ENCODE results near the gene ELOVL6.
"Not testable (repeated sequence)": the region's sequence is repeated elsewhere in the genome, so short reads cannot be mapped to it uniquely, and the experiment has no call there.

The ELOVL6 gene

GRCh38 chr4:110124711-110125110 is 73.7 kb downstream of the ELOVL6 start:
- DNase-seq (ENCODE audit: low spot score): no peak

- DNase-seq (ENCODE audit: low spot score): no peak
Observed at GRCh38 chr4:110122201-110122600, 76.2 kb downstream of the ELOVL6 start.

- no peak for DNase-seq (ENCODE audit: low spot score)
Observed at GRCh38 chr4:110120506-110120905, 77.9 kb downstream of the ELOVL6 start.

- no peak for DNase-seq (ENCODE audit: low spot score)
Observed at GRCh38 chr4:110119880-110120279, 78.5 kb downstream of the ELOVL6 start.

GRCh38 chr4:110119337-110119736 is 79.1 kb downstream of the ELOVL6 start:
- DNase-seq (ENCODE audit: low spot score): no peak

GRCh38 chr4:110112056-110112455 is 86.4 kb downstream of the ELOVL6 start:
- no peak for DNase-seq (ENCODE audit: low spot score)

GRCh38 chr4:110109455-110109854 is 89.0 kb downstream of the ELOVL6 start:
- no peak for DNase-seq (ENCODE audit: low spot score)

- no peak for DNase-seq (ENCODE audit: low spot score)
Observed at GRCh38 chr4:110108960-110109359, 89.5 kb downstream of the ELOVL6 start.

- DNase-seq (ENCODE audit: low spot score): no peak
Observed at GRCh38 chr4:110108422-110108821, 90.0 kb downstream of the ELOVL6 start.

- DNase-seq (ENCODE audit: low spot score): no peak
Observed at GRCh38 chr4:110107866-110108265, 90.5 kb downstream of the ELOVL6 start.

- DNase-seq (ENCODE audit: low spot score): no peak
Observed at GRCh38 chr4:110106931-110107296, 91.5 kb downstream of the ELOVL6 start.

- no peak for DNase-seq (ENCODE audit: low spot score)
Observed at GRCh38 chr4:110104661-110105060, 93.8 kb downstream of the ELOVL6 start.

- no peak for DNase-seq (ENCODE audit: low spot score)
Observed at GRCh38 chr4:110099638-110100037, 98.8 kb downstream of the ELOVL6 start.

GRCh38 chr4:110096405-110096804 is 102.0 kb downstream of the ELOVL6 start:
- no peak for DNase-seq (ENCODE audit: low spot score)

GRCh38 chr4:110092646-110093045 is 105.8 kb downstream of the ELOVL6 start:
- no peak for DNase-seq (ENCODE audit: low spot score)

- no peak for DNase-seq (ENCODE audit: low spot score)
Observed at GRCh38 chr4:110091434-110092140, 106.8 kb downstream of the ELOVL6 start.

GRCh38 chr4:110088670-110089069 is 109.7 kb downstream of the ELOVL6 start:
- peak; percentile 25 for DNase-seq (ENCODE audit: low spot score)

GRCh38 chr4:110087070-110087708 is 111.2 kb downstream of the ELOVL6 start:
- no peak for DNase-seq (ENCODE audit: low spot score)

- DNase-seq (ENCODE audit: low spot score): peak; percentile 30
Observed at GRCh38 chr4:110085131-110085530, 113.3 kb downstream of the ELOVL6 start.

- DNase-seq (ENCODE audit: low spot score): no peak
Observed at GRCh38 chr4:110084154-110084553, 114.3 kb downstream of the ELOVL6 start.

GRCh38 chr4:110078148-110078547 is 120.3 kb downstream of the ELOVL6 start:
- not testable (repeated sequence) for DNase-seq (ENCODE audit: low spot score)

GRCh38 chr4:110076828-110077227 is 121.6 kb downstream of the ELOVL6 start:
- not testable (repeated sequence) for DNase-seq (ENCODE audit: low spot score)

GRCh38 chr4:110075891-110076290 is 122.5 kb downstream of the ELOVL6 start:
- DNase-seq (ENCODE audit: low spot score): no peak

Data from NAMALWA (cell line).